Motor neuron (in vitro differentiated cells): ENCODE data around the gene UGT2B10. TPM values are rescaled to one million over a fixed set of nuclear protein-coding genes. Genes with fewer than 3 reads are reported as not detected.

Experiments used
- ATAC-seq, 8 experiments: fragments of 200-7000 bp; cut with Tn5 transposase; replicated peaks in 6 of 8; 2 replicates each; pipeline ENCODE4 v1.8.0; 2021; ENCODE audit warnings: mild to moderate bottlenecking in 8 of 8, moderate library complexity in 8 of 8
- H3K27ac ChIP-seq, 2 donors: fragments of 250-450 bp; sonication (Bioruptor Pico); 2 replicates each; pipeline ENCODE4 v1.9.0; 2021; ENCODE audit warnings: antibody characterized with exemption in 2 of 2, mild to moderate bottlenecking in 2 of 2, moderate library complexity in 1 of 2
- H3K4me1 ChIP-seq, 2 donors: fragments of 250-450 bp; sonication (Bioruptor Pico); replicated peaks in 1 of 2; 2 replicates each; pipeline ENCODE4 v1.6.1; 2021; ENCODE audit warnings: antibody characterized with exemption in 2 of 2, mild to moderate bottlenecking in 2 of 2, moderate library complexity in 1 of 2
- H3K4me3 ChIP-seq, 5 donors: fragments of 250-450 bp; sonication (Bioruptor Pico); 2 replicates each; pipeline ENCODE4 v1.9.0; 2021; ENCODE audit warnings: antibody characterized with exemption in 5 of 5, mild to moderate bottlenecking in 5 of 5, moderate library complexity in 4 of 5
- WGBS, 10 experiments: fragments of 450-650 bp; shearing (Covaris generic); methylation state at CpG; one replicate each; pipeline ENCODE4 v1.0.0; 2022; 5-methylcytosine and 5-hydroxymethylcytosine counted together
- in situ Hi-C, 9 experiments: fragments of 400-800 bp; cut with MboI; loops; one replicate each; pipeline ENCODE4 v1.15.0; 2021; ENCODE audit warnings: low sequenced_read_pairs in 9 of 9, low pct_unique_long_range_greater_than_20kb in 2 of 9; ENCODE audit not compliant: unreplicated experiment in 9 of 9
- total RNA-seq, 8 experiments: library from RNA; unstranded; fragments of 300-600 nt; gene quantifications; 2 replicates each; pipeline versions ENCODE4 v1.2.3 to v1.2.4, GENCODE V29; 2022

The UGT2B10 gene
- total RNA-seq, 8 experiments from 2014 or later, result not detected

GRCh38 chr4:68878048-68878447 is 62.3 kb downstream of the UGT2B10 start:
- no peak for ATAC-seq
- Histone ChIP-seq H3K4me3 (no peak overlapping the region), H3K27ac (no peak overlapping the region), H3K4me1 (no peaks in the 10 kb centered on the region)
- in situ Hi-C loops, result no loop called here
- 13 to 100% (median 88%) methylated on average over 2 of the region's 2 CpGs; no CpG with 5 or more reads in 1 of the 10 experiments for WGBS, 10 experiments

Other genes with a start within 250 kb of the UGT2B10 start
- under 1 TPM in 1 of 8 experiments, not detected in 7; 0.41 TPM for gene UGT2B17, start 239.7 kb upstream of the UGT2B10 start, total RNA-seq
- gene UGT2B15, start 145.3 kb upstream of the UGT2B10 start, total RNA-seq, result under 1 TPM in 3 of 8 experiments, not detected in 5; 0.05 to 0.14 (median 0.08) TPM
- gene UGT2A3, start 135.8 kb downstream of the UGT2B10 start, total RNA-seq, result under 1 TPM in 1 of 8 experiments, not detected in 7; 0.09 TPM